NCI-H526 (cell line): Measurements from ENCODE around the gene NXPE3.

Experiments used
- DNase-seq, 2 experiments: peaks; one replicate each; lab custom pipeline; 2025; lab: John Stamatoyannopoulos, UW

Gene NXPE3

GRCh38 chr3:101828691-101829436, 49.9 kb downstream of the NXPE3 start:
- DNase-seq, result no peak

GRCh38 chr3:101829437-101829830, 50.4 kb downstream of the NXPE3 start:
- no peak for DNase-seq

GRCh38 chr3:101829874-101830273, 50.9 kb downstream of the NXPE3 start:
- DNase-seq, result no peak

- DNase-seq, result no peak
These were observed 54.5 kb downstream of the NXPE3 start for GRCh38 chr3:101833446-101833974.

- DNase-seq, result no peak
These were observed 56.7 kb downstream of the NXPE3 start for GRCh38 chr3:101835676-101836075.

GRCh38 chr3:101836160-101836559, 57.1 kb downstream of the NXPE3 start:
- no peak for DNase-seq

- no peak for DNase-seq
These were observed 57.9 kb downstream of the NXPE3 start for GRCh38 chr3:101836652-101837598.

GRCh38 chr3:101838691-101839090, 59.7 kb downstream of the NXPE3 start:
- DNase-seq, result no peak

GRCh38 chr3:101840066-101840465, 61.1 kb downstream of the NXPE3 start:
- DNase-seq, result no peak

- no peak for DNase-seq
These were observed 63.4 kb downstream of the NXPE3 start for GRCh38 chr3:101842245-101842934.

- no peak for DNase-seq
These were observed 63.9 kb downstream of the NXPE3 start for GRCh38 chr3:101842935-101843330.

- DNase-seq, result no peak
These were observed 66.4 kb downstream of the NXPE3 start for GRCh38 chr3:101845425-101845824.

- peak in 1 of 2 experiments; percentile 10 for DNase-seq
These were observed 67.7 kb downstream of the NXPE3 start for GRCh38 chr3:101846709-101847108.

- DNase-seq, result peak; percentile 23 to 31
These were observed 68.3 kb downstream of the NXPE3 start for GRCh38 chr3:101847328-101847727.

- peak in 1 of 2 experiments; percentile 18 for DNase-seq
These were observed 69.3 kb downstream of the NXPE3 start for GRCh38 chr3:101848326-101848725.

- peak; percentile 70 to 96 for DNase-seq
These were observed 70.0 kb downstream of the NXPE3 start, which contains the start of gene NFKBIZ for GRCh38 chr3:101848754-101849713. TSS of gene NFKBIZ (plus strand) at chr3:101849514. CDS start at chr3:101849629, 115 bp downstream.

- peak in 1 of 2 experiments; percentile 83 for DNase-seq
These were observed 70.8 kb downstream of the NXPE3 start for GRCh38 chr3:101849714-101850245.

GRCh38 chr3:101850246-101851051, 71.4 kb downstream of the NXPE3 start:
- DNase-seq, result no peak

- no peak for DNase-seq
These were observed 72.2 kb downstream of the NXPE3 start for GRCh38 chr3:101851072-101851770.
